Right hindlimb (tissue), 1 donor: ENCODE results near the gene SUPT5H.
"Not testable (repeated sequence)": the region's sequence is repeated elsewhere in the genome, so short reads cannot be mapped to it uniquely, and the experiment has no call there.

Source experiments
- DNase-seq: peaks from one replicate; pipeline ENCODE4 v3.0.0-alpha.2; 2018

SUPT5H gene

GRCh38 chr19:39469036-39469435 is 23.7 kb downstream of the SUPT5H start:
- DNase-seq: no peak

GRCh38 chr19:39469567-39469966 is 24.2 kb downstream of the SUPT5H start:
- no peak for DNase-seq

- no peak for DNase-seq
These were observed 25.4 kb downstream of the SUPT5H start for GRCh38 chr19:39470724-39471339.

- DNase-seq: no peak
These were observed 26.6 kb downstream of the SUPT5H start for GRCh38 chr19:39471756-39472536.

GRCh38 chr19:39472746-39473442 is 27.5 kb downstream of the SUPT5H start:
- no peak for DNase-seq

GRCh38 chr19:39473443-39473960 is 28.1 kb downstream of the SUPT5H start:
- no peak for DNase-seq

- DNase-seq: peak; percentile 47
These were observed 28.8 kb downstream of the SUPT5H start for GRCh38 chr19:39474139-39474620.

GRCh38 chr19:39475748-39476147 is 30.4 kb downstream of the SUPT5H start:
- no peak for DNase-seq

- DNase-seq: not testable (repeated sequence)
These were observed 34.0 kb downstream of the SUPT5H start for GRCh38 chr19:39479319-39479801.

- DNase-seq: no peak
These were observed 34.5 kb downstream of the SUPT5H start for GRCh38 chr19:39479916-39480315.

GRCh38 chr19:39480337-39481228 is 35.2 kb downstream of the SUPT5H start, which contains the start of gene TIMM50:
TSS of gene TIMM50 (plus strand) at chr19:39480838. CDS start at chr19:39480854, 16 bp downstream.
- DNase-seq: peak; percentile 97

GRCh38 chr19:39481229-39481545 is 35.8 kb downstream of the SUPT5H start:
- DNase-seq: no peak

GRCh38 chr19:39481676-39482075 is 36.3 kb downstream of the SUPT5H start:
- no peak for DNase-seq

- no peak for DNase-seq
These were observed 37.8 kb downstream of the SUPT5H start for GRCh38 chr19:39483141-39483540.

GRCh38 chr19:39489756-39490155 is 44.4 kb downstream of the SUPT5H start:
- no peak for DNase-seq

- no peak for DNase-seq
These were observed 46.8 kb downstream of the SUPT5H start for GRCh38 chr19:39492225-39492624.

GRCh38 chr19:39492788-39493187 is 47.4 kb downstream of the SUPT5H start:
- DNase-seq: no peak

GRCh38 chr19:39494661-39495060 is 49.3 kb downstream of the SUPT5H start:
- DNase-seq: no peak

GRCh38 chr19:39496063-39496462 is 50.7 kb downstream of the SUPT5H start:
- DNase-seq: no peak

- DNase-seq: no peak
These were observed 52.3 kb downstream of the SUPT5H start for GRCh38 chr19:39497701-39497995.

- peak; percentile 54 for DNase-seq
These were observed 52.8 kb downstream of the SUPT5H start for GRCh38 chr19:39497996-39498797.
